SK-N-SH treated with all-trans-retinoic acid at 6 μM for 48 hours (cell line): Measurements from ENCODE around the gene ADH7.

Experiments used
- ATAC-seq: fragments of 200-7000 bp; cut with Tn5 transposase; 3 replicates; pipeline ENCODE4 v1.9.1; 2020; ENCODE audit warnings: mild to moderate bottlenecking, moderate library complexity
- ARNTL ChIP-seq: fragments of 450-650 bp; formaldehyde crosslinking; IDR thresholded peaks from 2 replicates; pipeline ENCODE4 v1.5.0; 2020; ENCODE audit warnings: low read depth, mild to moderate bottlenecking, moderate library complexity, borderline replicate concordance
- BACH2 ChIP-seq: fragments of 250-450 bp; sonication (Bioruptor Pico); IDR thresholded peaks from 2 replicates; pipeline ENCODE4 v1.9.0; 2021; ENCODE audit warnings: mild to moderate bottlenecking, borderline replicate concordance
- CSDC2 ChIP-seq: fragments of 250-450 bp; sonication (Bioruptor Pico); IDR thresholded peaks from 2 replicates; pipeline ENCODE4 v1.5.0; 2020; ENCODE audit warnings: mild to moderate bottlenecking, moderate library complexity
- CSRNP3 ChIP-seq: fragments of 250-450 bp; sonication (Bioruptor Pico); IDR thresholded peaks from 2 replicates; pipeline ENCODE4 v1.5.1; 2021; ENCODE audit warnings: mild to moderate bottlenecking, moderate library complexity
- ESRRG ChIP-seq: fragments of 250-450 bp; sonication (Bioruptor Pico); IDR thresholded peaks from 2 replicates; pipeline ENCODE4 v1.6.1; 2021; ENCODE audit warnings: mild to moderate bottlenecking
- GLIS3 ChIP-seq: fragments of 250-450 bp; sonication (Bioruptor Pico); IDR thresholded peaks from 2 replicates; pipeline ENCODE4 v1.5.0; 2020; ENCODE audit warnings: mild to moderate bottlenecking, moderate library complexity
- ISL1 ChIP-seq: fragments of 250-450 bp; sonication (Bioruptor Pico); IDR thresholded peaks from 2 replicates; pipeline ENCODE4 v2.1.2; 2022; ENCODE audit warnings: mild to moderate bottlenecking, moderate library complexity
- OSR1 ChIP-seq: fragments of 250-450 bp; sonication (Bioruptor Pico); IDR thresholded peaks from 2 replicates; pipeline ENCODE4 v1.8.0; 2022; ENCODE audit warnings: moderate library complexity, mild to moderate bottlenecking, inconsistent platforms
- PATZ1 ChIP-seq: fragments of 250-450 bp; sonication (Bioruptor Pico); IDR thresholded peaks from 2 replicates; pipeline ENCODE4 v1.8.0; 2020; ENCODE audit warnings: mild to moderate bottlenecking, moderate library complexity, borderline replicate concordance
- POU6F1 ChIP-seq: fragments of 250-450 bp; sonication (Bioruptor Pico); IDR thresholded peaks from 2 replicates; pipeline ENCODE4 v1.8.0; 2021; ENCODE audit warnings: low read depth, mild to moderate bottlenecking, moderate library complexity, borderline replicate concordance
- PPARA ChIP-seq: fragments of 250-450 bp; sonication (Bioruptor Pico); IDR thresholded peaks from 2 replicates; pipeline ENCODE4 v1.5.0; 2020; ENCODE audit warnings: mild to moderate bottlenecking, borderline replicate concordance
- RARB ChIP-seq: fragments of 250-450 bp; sonication (Bioruptor Pico); IDR thresholded peaks from 2 replicates; pipeline ENCODE4 v1.8.0; 2021; ENCODE audit warnings: mild to moderate bottlenecking, moderate library complexity
- SNAI2 ChIP-seq: fragments of 250-450 bp; sonication (Bioruptor Pico); IDR thresholded peaks from 2 replicates; pipeline ENCODE4 v1.5.0; 2020; ENCODE audit warnings: mild to moderate bottlenecking, moderate library complexity
- TCF4 ChIP-seq: fragments of 250-450 bp; sonication (Bioruptor Pico); IDR thresholded peaks from 2 replicates; pipeline ENCODE4 v1.8.0; 2021; ENCODE audit warnings: mild to moderate bottlenecking, moderate library complexity, borderline replicate concordance
- TOX ChIP-seq: fragments of 250-450 bp; sonication (Bioruptor Pico); IDR thresholded peaks from 2 replicates; pipeline ENCODE4 v1.8.0; 2021; ENCODE audit warnings: mild to moderate bottlenecking, moderate library complexity, borderline replicate concordance
- TSHZ2 ChIP-seq: fragments of 250-450 bp; sonication (Bioruptor Pico); IDR thresholded peaks from 2 replicates; pipeline ENCODE4 v1.5.0; 2020; ENCODE audit warnings: mild to moderate bottlenecking, moderate library complexity
- ZC3H10 ChIP-seq: fragments of 250-450 bp; sonication (Bioruptor Pico); IDR thresholded peaks from 2 replicates; pipeline ENCODE4 v1.5.1; 2021; ENCODE audit warnings: mild to moderate bottlenecking, moderate library complexity
- ZFP3 ChIP-seq: fragments of 250-450 bp; sonication (Bioruptor Pico); IDR thresholded peaks from 2 replicates; pipeline ENCODE4 v1.5.0; 2020; ENCODE audit warnings: mild to moderate bottlenecking, moderate library complexity
- ZFP30 ChIP-seq: fragments of 450-650 bp; formaldehyde crosslinking; IDR thresholded peaks from 2 replicates; pipeline ENCODE4 v1.5.0; 2022; ENCODE audit warnings: mild to moderate bottlenecking, moderate library complexity
- ZNF565 ChIP-seq: fragments of 450-650 bp; formaldehyde crosslinking; conservative IDR thresholded peaks from 2 replicates; pipeline ENCODE4 v1.5.0; 2020; ENCODE audit warnings: low read depth, mild to moderate bottlenecking, moderate library complexity
- ZNF70 ChIP-seq: fragments of 450-650 bp; formaldehyde crosslinking; IDR thresholded peaks from 2 replicates; pipeline ENCODE4 v1.5.0; 2020; ENCODE audit warnings: mild to moderate bottlenecking, moderate library complexity
- ZNF8 ChIP-seq: fragments of 450-650 bp; formaldehyde crosslinking; IDR thresholded peaks from 2 replicates; pipeline ENCODE4 v1.5.0; 2020; ENCODE audit warnings: mild to moderate bottlenecking, moderate library complexity

The ADH7 gene

GRCh38 chr4:99435154-99435553 lies at the start of gene ADH7:
TSS of gene ADH7 (minus strand) at chr4:99435342. CDS start at chr4:99435233, 109 bp downstream.
- ATAC-seq = no peak
- TF ChIP-seq ESRRG (CRISPR knock-in tag) = no peak
- no peak for TF ChIP-seq OSR1 (CRISPR knock-in tag)
- TF ChIP-seq ZNF565 = no peak

GRCh38 chr4:99483636-99484035 lies 48.5 kb upstream of the ADH7 start:
- no peak for ATAC-seq
- no peak for TF ChIP-seq ZNF70 (CRISPR knock-in tag)
- TF ChIP-seq CSRNP3 (CRISPR knock-in tag) = no peak
- TF ChIP-seq CSDC2 (CRISPR knock-in tag) = no peak
- no peak for TF ChIP-seq POU6F1 (CRISPR knock-in tag)
- no peak for TF ChIP-seq BACH2 (CRISPR knock-in tag)
- TF ChIP-seq OSR1 (CRISPR knock-in tag) = no peak
- no peak for TF ChIP-seq PATZ1
- TF ChIP-seq ZFP3 = no peak
- no peak for TF ChIP-seq SNAI2 (CRISPR knock-in tag)
- no peak for TF ChIP-seq ISL1 (CRISPR knock-in tag)
- no peak for TF ChIP-seq TCF4 (CRISPR knock-in tag)
- TF ChIP-seq ARNTL (CRISPR knock-in tag) = no peak
- TF ChIP-seq RARB (CRISPR knock-in tag) = no peak

GRCh38 chr4:99473131-99473530 lies 38.0 kb upstream of the ADH7 start:
- no peak for ATAC-seq
- no peak for TF ChIP-seq ZNF565
- no peak for TF ChIP-seq GLIS3 (CRISPR knock-in tag)
- TF ChIP-seq ZFP30 (CRISPR knock-in tag) = no peak
- TF ChIP-seq ZC3H10 (CRISPR knock-in tag) = no peak
- no peak for TF ChIP-seq ZNF70 (CRISPR knock-in tag)
- no peak for TF ChIP-seq SNAI2 (CRISPR knock-in tag)

GRCh38 chr4:99471896-99472295 lies 36.8 kb upstream of the ADH7 start:
- ATAC-seq = no peak
- TF ChIP-seq PPARA (CRISPR knock-in tag) (no peak), TSHZ2 (no peak), POU6F1 (CRISPR knock-in tag) (no peak), ZC3H10 (CRISPR knock-in tag) (no peak), CSRNP3 (CRISPR knock-in tag) (no peak), TOX (CRISPR knock-in tag) (no peak), ZFP30 (CRISPR knock-in tag) (no peak), ZNF8 (no peak), GLIS3 (CRISPR knock-in tag) (no peak), ZNF565 (no peak), TCF4 (CRISPR knock-in tag) (no peak), BACH2 (CRISPR knock-in tag) (no peak), ARNTL (CRISPR knock-in tag) (no peak)
